Upper lobe of right lung (tissue), 1 donor: ENCODE data around the gene FCMR. TPM values are rescaled to one million over a fixed set of nuclear protein-coding genes. Genes with fewer than 3 reads are reported as not detected.

ENCODE experiments used
- ATAC-seq: fragments of 200-7000 bp; cut with Tn5 transposase; one replicate; pipeline ENCODE4 v1.9.1; 2020; ENCODE audit warnings: mild to moderate bottlenecking, moderate library complexity
- DNase-seq: peaks from one replicate; pipeline ENCODE4 v3.0.0-alpha.2; 2020
- H3K27ac ChIP-seq: fragments of 200-600 bp; one replicate; pipeline ENCODE4 v1.8.0; 2022
- H3K27me3 ChIP-seq: fragments of 200-600 bp; one replicate; pipeline ENCODE4 v1.8.0; 2022; ENCODE audit warnings: mild to moderate bottlenecking
- H3K36me3 ChIP-seq: fragments of 200-600 bp; one replicate; pipeline ENCODE4 v1.8.0; 2022
- H3K4me1 ChIP-seq: fragments of 200-600 bp; one replicate; pipeline ENCODE4 v1.8.0; 2022
- H3K4me3 ChIP-seq: fragments of 200-600 bp; one replicate; pipeline ENCODE4 v1.8.0; 2022; ENCODE audit warnings: mild to moderate bottlenecking
- H3K9me3 ChIP-seq: fragments of 200-600 bp; one replicate; pipeline ENCODE4 v1.8.0; 2022
- CTCF ChIP-seq: fragments of 200-600 bp; IDR thresholded peaks from one replicate; pipeline ENCODE4 v1.8.0; 2022; ENCODE audit warnings: antibody characterized with exemption
- intact Hi-C: fragments of 100-400 bp; cut with DNase I; formaldehyde crosslinking; loops from one replicate; pipeline ENCODE4 v1.11.0; 2022
- total RNA-seq: library from RNA; stranded (reverse); fragmentation: NEBNext Ultra II Directional; extraction: Animal tissue kit (Norgen Biotek cat#: 25700); gene quantifications from one replicate; pipeline ENCODE4 v1.2.1, GENCODE V29; 2021
- donor health status: DM: no; HTN: yes; CAD: no; lungs with severe emphysema.

The FCMR gene
- total RNA-seq, 1 donor from 2014 or later = 12.6 TPM

- H3K27me3 ChIP-seq = no peaks in the 10 kb centered on the region
- ATAC-seq = peak; percentile 27
Measured at GRCh38 chr1:206911064-206911663, 10.6 kb downstream of the FCMR start.

GRCh38 chr1:206909883-206910318, 11.8 kb downstream of the FCMR start:
- H3K4me3 ChIP-seq = peak overlapping the region; percentile 55
- H3K27ac ChIP-seq = peak overlapping the region; percentile 75
- intact Hi-C loops = no loop called here
- DNase-seq (no peak), ATAC-seq (peak; percentile 35)
- no peak for TF ChIP-seq CTCF
- no peaks in the 10 kb centered on the region for H3K36me3 ChIP-seq
- H3K4me1 ChIP-seq = peaks cover 29% of the 10 kb centered on the region
- no peaks in the 10 kb centered on the region for H3K9me3 ChIP-seq
- no peaks in the 10 kb centered on the region for H3K27me3 ChIP-seq

More at GRCh38 chr1:206911064-206911663, 10.6 kb downstream of the FCMR start:
- H3K4me1 ChIP-seq = peaks cover 29% of the 10 kb centered on the region
- H3K27ac ChIP-seq = no peak overlapping the region
- H3K36me3 ChIP-seq = no peaks in the 10 kb centered on the region
- TF ChIP-seq CTCF = peak; percentile 93
- intact Hi-C loops = no loop called here
- no peak overlapping the region for H3K4me3 ChIP-seq
- no peaks in the 10 kb centered on the region for H3K9me3 ChIP-seq
- no peak for DNase-seq

GRCh38 chr1:206909161-206909882, 12.4 kb downstream of the FCMR start:
- Histone ChIP-seq H3K4me3 (peak overlapping the region; percentile 55), H3K27me3 (no peaks in the 10 kb centered on the region), H3K9me3 (no peaks in the 10 kb centered on the region), H3K4me1 (peaks cover 29% of the 10 kb centered on the region), H3K36me3 (peaks cover 3% of the 10 kb centered on the region), H3K27ac (peak overlapping the region; percentile 75)
- intact Hi-C loops = no loop called here
- peak; percentile 95 for DNase-seq
- no peak for TF ChIP-seq CTCF
- ATAC-seq = peak; percentile 91

GRCh38 chr1:206908038-206908437, 13.7 kb downstream of the FCMR start:
- no peaks in the 10 kb centered on the region for H3K9me3 ChIP-seq
- H3K4me3 ChIP-seq = no peak overlapping the region
- peaks cover 8% of the 10 kb centered on the region for H3K36me3 ChIP-seq
- no peaks in the 10 kb centered on the region for H3K27me3 ChIP-seq
- no peak for DNase-seq
- intact Hi-C loops = no loop called here
- H3K27ac ChIP-seq = no peak overlapping the region
- TF ChIP-seq CTCF = no peak
- peaks cover 29% of the 10 kb centered on the region for H3K4me1 ChIP-seq
- no peak for ATAC-seq

- no peaks in the 10 kb centered on the region for H3K27me3 ChIP-seq
- peaks cover 29% of the 10 kb centered on the region for H3K4me1 ChIP-seq
- no peak for ATAC-seq
- TF ChIP-seq CTCF = no peak
- no peaks in the 10 kb centered on the region for H3K9me3 ChIP-seq
- intact Hi-C loops = no loop called here
- no peak for DNase-seq
- H3K36me3 ChIP-seq = peaks cover 8% of the 10 kb centered on the region
- no peak overlapping the region for H3K4me3 ChIP-seq
- H3K27ac ChIP-seq = no peak overlapping the region
Measured at GRCh38 chr1:206907304-206907991, 14.3 kb downstream of the FCMR start.
